OCI-LY1 (cell line): ENCODE measurements around the gene FAM228A.

Experiments
- CTCF ChIP-seq: fragments of 200-600 bp; sonication (generic), shearing (Covaris generic); IDR thresholded peaks from 2 replicates; pipeline ENCODE4 v1.5.1; 2017; ENCODE audit warnings: mild to moderate bottlenecking, antibody characterized with exemption, low read length, moderate library complexity, mixed read lengths
- EZH2 ChIP-seq: fragments of 200-600 bp; sonication (generic), shearing (Covaris generic); IDR thresholded peaks from 2 replicates; pipeline ENCODE4 v1.8.0; 2017; ENCODE audit warnings: borderline replicate concordance, mixed run types, mild to moderate bottlenecking, antibody characterized with exemption, low read length, moderate library complexity, mixed read lengths

- TF ChIP-seq CTCF (no peak), EZH2 (no peak)
These were observed 48.9 kb upstream of the FAM228A start for GRCh38 chr2:24125956-24126355.
